ENCODE measurements around the gene IFI44. TPM values are rescaled to one million over a fixed set of nuclear protein-coding genes. Genes with fewer than 3 reads are reported as not detected.

Gene IFI44
- total and polyA plus RNA-seq, 10 of the 15 experiments (the other 5 are each of a cell fraction or from before 2014, with no cell fraction given): 37.7 to 272 (median 90.9) TPM

GRCh38 chr1:78601068-78601467 lies 48.6 kb upstream of the IFI44 start:
- DNase-seq (ENCODE audit: low read depth, low spot score) (no peak), FAIRE-seq (no peak), ATAC-seq (no peak)
- 0% methylated on average over 1 of the region's 1 CpG for WGBS (ENCODE audit: insufficient coverage, insufficient replicate concordance, low lambda C conversion rate, missing lambda C conversion rate)
- Histone ChIP-seq H3K9me3 (replicated peaks; ENCODE audit: control insufficient read depth, insufficient read depth, low read length) (no peaks in the 10 kb centered on the region), H2AFZ (ENCODE audit: control insufficient read depth, low read depth, low read length) (no peak overlapping the region), H4K20me1 (ENCODE audit: control insufficient read depth, insufficient read depth) (no peaks in the 10 kb centered on the region), H3K4me3 (no peak overlapping the region), H3K36me3 (ENCODE audit: control insufficient read depth in 2 of 2, insufficient read depth in 2 of 2, low read length in 1 of 2) (no peaks in the 10 kb centered on the region), H3K4me1 (ENCODE audit: control insufficient read depth, insufficient read depth, low read length) (no peaks in the 10 kb centered on the region), H3K27me3 (replicated peaks in 1 of 2; ENCODE audit: control insufficient read depth in 2 of 2, insufficient read depth in 2 of 2, low read length in 1 of 2) (no peaks in the 10 kb centered on the region), H3K79me2 (ENCODE audit: control insufficient read depth, insufficient read depth, low read length) (no peaks in the 10 kb centered on the region), H3K27ac (ENCODE audit: control insufficient read depth, insufficient read depth) (no peak overlapping the region), H3K4me2 (ENCODE audit: control insufficient read depth, insufficient read depth) (no peak overlapping the region), H3K9ac (ENCODE audit: control insufficient read depth, insufficient read depth, low read length) (no peak overlapping the region)
- CTCF ChIA-PET: interaction anchor here (0.7 to 2.6 kb wide), 4 partner anchors 16 to 469 kb away, joined by 3 to 15 read pairs (median 4); no protein-coding TSS in a partner anchor
- SMC1A ChIA-PET (ENCODE audit: uncharacterized antibody, unreplicated experiment): interaction anchor here (0.7 to 2.2 kb wide), 3 partner anchors 29 to 469 kb away, joined by 3 to 11 read pairs (median 6); no protein-coding TSS in a partner anchor
- RAD21 ChIA-PET (ENCODE audit: unreplicated experiment): no interaction called here
- no TSS peak for BruUV-seq (replicated peaks)
- POLR2A ChIA-PET: no interaction called here
- TF ChIP-seq STAT3 (IDR thresholded peaks at IDR 0.05; ENCODE audit: low read depth, low read length) (no peak), ZBTB33 (IDR thresholded peaks at IDR 0.05) (no peak), NFYB (IDR thresholded peaks at IDR 0.05; ENCODE audit: insufficient read depth, low read depth, low read length) (no peak), CBX5 (IDR thresholded peaks at IDR 0.05; ENCODE audit: low read depth) (no peak), KAT2A (conservative IDR thresholded peaks at IDR 0.05; ENCODE audit: control insufficient read depth, low read depth, low read length) (no peak), IRF3 (IDR thresholded peaks at IDR 0.05) (no peak), IKZF1 (conservative IDR thresholded peaks at IDR 0.05) (no peak), YBX1 (IDR thresholded peaks at IDR 0.05) (no peak), PBX3 (IDR thresholded peaks at IDR 0.05; ENCODE audit: insufficient replicate concordance, low read depth, low read length) (no peak), JUNB (IDR thresholded peaks at IDR 0.05) (no peak), CTCF (IDR thresholded peaks at IDR 0.05 in 2 of 3, conservative IDR thresholded peaks at IDR 0.05 in 1 of 3; ENCODE audit: control insufficient read depth in 2 of 3, extremely low read depth in 1 of 3, insufficient read depth in 1 of 3, low read depth in 3 of 3, low read length in 3 of 3) (no peak), GABPA (IDR thresholded peaks at IDR 0.05; ENCODE audit: low read depth) (no peak), WRNIP1 (IDR thresholded peaks at IDR 0.05; ENCODE audit: borderline replicate concordance, low read depth, low read length) (no peak), KLF5 (IDR thresholded peaks at IDR 0.05; ENCODE audit: partially characterized antibody) (no peak), MYC (IDR thresholded peaks at IDR 0.05; ENCODE audit: insufficient read depth, insufficient read length, insufficient replicate concordance, low read length, severe bottlenecking) (no peak), SMARCA5 (IDR thresholded peaks at IDR 0.05) (no peak), POLR2A (IDR thresholded peaks at IDR 0.05; ENCODE audit: low read depth, low read length) (no peak), RELA (IDR thresholded peaks at IDR 0.05; ENCODE audit: borderline replicate concordance, partially characterized antibody) (no peak)
- in situ Hi-C loops (cut with MboI) (no loop called here), intact Hi-C loops (cut with micrococcal nuclease; ENCODE audit: unreplicated experiment) (loop anchor here (5.0 to 10.0 kb wide), 2 partner anchors 226 to 274 kb away; no protein-coding TSS in a partner anchor)
